CMK (cell line): ENCODE measurements around the gene STAT5B.

Experiments
- DNase-seq: peaks from one replicate; pipeline ENCODE4 v3.0.0-alpha.2; 2010; ENCODE audit warnings: low read depth

The STAT5B gene

DNA sequence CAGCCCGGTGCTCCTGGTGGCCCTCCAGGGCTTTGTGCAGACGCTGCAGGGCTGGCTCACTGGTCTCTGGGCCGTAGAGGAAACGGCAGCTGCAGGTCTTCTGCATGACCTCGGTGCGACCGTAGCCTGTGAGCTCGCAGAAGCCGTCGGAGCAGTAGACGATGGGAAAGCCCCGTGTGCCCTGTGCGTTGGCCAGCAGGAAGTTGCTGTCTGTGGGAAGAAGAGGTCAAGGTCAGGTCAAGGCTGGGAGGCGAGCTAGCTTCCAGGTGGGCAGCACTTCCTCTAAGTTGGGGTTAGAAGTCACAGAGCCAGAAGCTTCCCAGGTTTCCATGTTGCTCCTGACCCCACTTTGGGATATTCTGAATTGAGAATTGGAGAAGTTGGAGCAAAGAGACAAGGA is 97.4 kb downstream of the STAT5B start:
- no peak for DNase-seq

DNA sequence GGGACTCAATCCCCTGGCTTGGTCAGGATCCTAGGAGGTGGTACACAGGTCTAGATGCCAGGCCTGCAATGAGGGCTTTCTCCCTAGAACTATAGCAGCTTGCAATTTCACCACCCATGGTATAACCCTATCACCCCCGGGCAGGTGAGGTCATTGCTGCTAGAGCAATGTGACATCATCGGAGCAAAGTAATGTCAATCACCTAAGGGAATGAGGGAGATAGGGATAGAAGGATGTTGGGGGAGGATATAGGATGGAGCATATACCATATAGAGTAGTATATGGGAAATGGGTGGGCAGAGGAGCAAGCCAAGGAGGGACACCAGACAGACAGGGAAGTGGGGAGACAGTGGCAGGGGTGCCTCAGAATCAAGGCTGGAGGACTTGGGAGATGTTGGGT is 98.5 kb downstream of the STAT5B start:
- DNase-seq = no peak

DNA sequence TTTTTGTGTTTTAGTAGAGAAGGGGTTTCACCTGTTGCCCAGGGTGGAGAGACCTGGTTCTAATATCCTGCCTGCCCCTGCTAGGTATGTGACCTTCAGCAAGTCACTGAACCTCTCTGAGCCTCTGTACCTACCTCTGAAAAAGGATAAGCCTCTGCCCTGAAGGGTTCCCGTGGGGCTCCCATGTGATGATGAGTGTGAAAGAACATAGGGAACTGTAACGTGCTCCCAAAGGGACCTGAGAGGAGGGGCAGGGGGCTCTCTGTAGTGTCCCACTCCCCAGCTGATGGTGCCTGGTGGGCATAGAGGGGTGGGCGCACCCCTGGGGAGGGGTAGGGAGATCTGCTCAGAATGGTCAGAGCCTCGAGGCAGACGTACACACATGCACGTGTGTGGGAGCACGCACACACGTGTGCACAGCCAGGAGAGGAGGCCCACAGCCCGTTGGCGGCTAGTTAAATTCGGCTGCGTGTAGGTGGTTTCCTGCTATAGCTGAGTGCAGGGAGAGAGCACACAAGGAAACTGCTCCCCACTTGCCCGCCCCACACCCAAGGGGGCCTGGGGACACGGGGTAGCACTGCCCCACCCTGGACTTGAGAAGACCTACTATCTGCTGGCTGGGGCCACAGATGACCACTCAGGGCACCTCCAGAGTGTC is 101.9 kb downstream of the STAT5B start:
- DNase-seq = no peak

DNA sequence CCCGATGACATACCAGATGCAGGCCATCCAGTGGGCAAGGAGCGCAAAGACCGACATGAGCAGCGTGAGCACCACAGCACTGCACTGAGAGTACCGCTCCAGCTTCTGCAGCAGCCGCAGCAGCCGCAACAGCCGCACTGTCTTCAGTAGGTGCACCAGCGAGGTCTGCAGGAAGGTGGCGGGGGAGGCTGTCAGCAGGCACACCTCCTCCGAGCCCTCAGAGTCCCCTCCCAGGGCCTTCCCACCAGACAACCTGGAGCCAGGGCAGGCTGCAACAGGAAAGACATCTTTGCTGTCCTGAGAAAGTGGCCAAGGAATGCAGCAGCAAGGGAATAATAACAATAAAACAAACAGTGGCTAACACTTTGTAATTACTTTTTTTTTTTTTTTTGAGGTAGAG is 104.4 kb downstream of the STAT5B start:
- no peak for DNase-seq

DNA sequence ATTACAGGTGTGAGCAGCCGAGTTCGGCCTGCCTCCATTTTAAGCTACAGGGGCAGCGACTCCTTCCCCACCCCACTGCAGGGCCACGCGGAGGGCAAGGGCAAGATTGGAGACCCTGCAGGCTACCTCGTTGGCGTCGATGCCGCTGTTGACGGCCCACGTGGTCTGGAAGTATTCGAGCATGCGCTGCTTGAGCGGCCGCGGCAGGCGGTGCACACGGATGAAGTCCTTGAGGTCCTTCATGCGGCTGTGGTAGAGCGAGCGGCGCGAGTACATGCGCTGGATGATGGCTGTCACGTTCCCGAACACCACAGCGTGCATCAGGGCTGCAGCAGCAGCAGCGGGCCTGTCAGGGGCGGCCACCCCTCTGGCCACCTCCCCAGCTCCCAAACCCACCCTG is 106.8 kb downstream of the STAT5B start:
- no peak for DNase-seq

DNA sequence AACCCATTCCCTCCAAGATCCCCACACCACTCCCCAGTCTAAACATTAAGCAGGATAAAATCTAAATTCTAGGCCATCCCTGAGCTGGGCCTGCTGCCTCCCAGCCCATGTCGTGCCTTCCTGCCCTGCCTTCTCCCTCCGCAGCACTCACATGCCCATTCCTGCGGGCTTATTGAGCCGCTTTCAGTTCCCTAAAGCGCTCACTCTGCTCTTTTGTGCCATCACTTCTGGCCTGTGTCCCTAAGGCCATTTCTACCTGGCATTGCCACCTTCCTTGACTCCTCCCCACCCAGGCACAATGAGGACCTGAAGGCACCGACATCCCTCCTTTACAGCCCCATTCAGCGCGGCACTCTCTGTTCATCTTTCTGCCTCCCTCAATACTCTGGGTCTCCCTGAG is 108.4 kb downstream of the STAT5B start:
- DNase-seq = no peak

DNA sequence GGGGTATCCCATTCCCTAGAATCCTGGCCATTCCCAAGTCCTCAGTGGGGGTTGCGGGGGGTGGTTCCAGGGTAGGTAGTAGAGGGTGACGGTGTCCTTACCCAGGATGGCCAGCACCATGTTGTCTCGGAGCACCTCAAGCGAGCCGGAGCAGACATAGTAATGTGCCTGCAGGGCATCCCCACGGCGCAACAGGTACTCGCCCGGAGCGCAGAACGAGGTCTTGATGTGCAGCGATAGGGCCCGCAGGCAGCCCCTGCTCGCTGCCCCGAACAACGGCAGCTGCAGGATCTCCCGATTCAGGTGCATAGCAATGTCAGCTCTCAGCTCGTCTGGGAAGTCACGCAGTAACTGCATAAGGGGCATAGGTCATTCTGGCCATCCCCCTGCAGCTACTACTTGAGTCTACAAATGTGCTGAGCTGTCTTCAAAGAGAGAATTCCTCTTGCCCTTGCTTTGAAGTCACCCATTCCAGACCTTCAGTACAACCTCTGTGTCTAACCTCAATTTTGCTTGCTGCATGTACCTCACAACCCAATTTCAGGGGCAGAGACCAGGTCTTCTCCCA is 109.9 kb downstream of the STAT5B start:
- no peak for DNase-seq

DNA sequence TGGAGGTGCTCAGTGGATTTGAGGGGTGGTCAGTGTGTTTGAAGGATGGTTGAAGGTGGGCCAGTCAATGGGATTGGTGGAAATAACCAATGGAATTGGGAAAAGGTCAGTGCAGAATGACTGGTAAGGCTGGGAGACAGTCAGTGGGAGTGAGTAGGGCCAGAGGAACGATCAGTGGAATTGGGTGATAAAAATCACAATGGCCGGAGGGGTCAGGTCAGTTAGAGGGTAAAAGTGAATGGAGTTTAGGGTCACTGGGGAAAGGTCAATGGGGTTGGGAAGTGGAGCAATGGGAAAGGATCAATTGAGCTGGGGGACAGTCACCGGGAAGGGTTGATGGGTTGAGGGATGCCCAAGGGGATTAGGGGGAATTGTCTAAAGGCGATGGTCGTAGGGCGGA is 110.4 kb downstream of the STAT5B start:
- no peak for DNase-seq

DNA sequence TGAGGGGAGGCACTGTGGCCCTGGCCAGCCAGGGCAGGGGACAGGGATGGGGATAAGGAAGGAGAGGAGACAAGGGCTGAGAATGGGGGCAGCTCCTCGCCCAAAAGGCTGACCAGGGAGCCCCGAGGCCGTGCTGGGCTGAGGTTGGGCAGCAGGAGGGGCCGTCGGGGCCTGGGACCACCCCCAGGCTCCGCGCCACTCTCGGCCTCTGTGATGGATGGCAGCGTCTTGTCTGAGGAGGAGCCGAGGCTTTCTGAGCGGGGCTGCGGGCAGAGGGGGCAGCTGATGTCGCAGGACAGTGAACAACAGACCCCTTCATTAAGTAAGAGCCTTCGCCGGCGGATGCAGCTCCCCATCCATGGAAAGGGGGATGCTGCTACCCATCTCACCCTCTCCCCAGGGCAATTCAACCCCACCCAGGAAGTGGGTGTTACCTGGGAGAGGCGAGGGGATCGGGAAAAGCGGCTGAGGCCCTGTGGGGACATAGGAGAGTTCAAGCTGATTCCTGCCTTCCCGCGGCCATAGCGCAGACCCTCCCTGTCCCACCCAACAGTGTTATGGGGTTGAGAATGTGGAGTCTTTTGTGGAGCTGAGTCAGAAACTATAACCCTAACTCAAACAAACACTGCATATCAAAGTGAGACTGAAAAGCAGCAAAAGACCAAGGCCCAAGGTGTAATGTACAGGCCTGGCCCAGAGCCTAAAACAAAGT is 112.3 kb downstream of the STAT5B start:
- DNase-seq = no peak

DNA sequence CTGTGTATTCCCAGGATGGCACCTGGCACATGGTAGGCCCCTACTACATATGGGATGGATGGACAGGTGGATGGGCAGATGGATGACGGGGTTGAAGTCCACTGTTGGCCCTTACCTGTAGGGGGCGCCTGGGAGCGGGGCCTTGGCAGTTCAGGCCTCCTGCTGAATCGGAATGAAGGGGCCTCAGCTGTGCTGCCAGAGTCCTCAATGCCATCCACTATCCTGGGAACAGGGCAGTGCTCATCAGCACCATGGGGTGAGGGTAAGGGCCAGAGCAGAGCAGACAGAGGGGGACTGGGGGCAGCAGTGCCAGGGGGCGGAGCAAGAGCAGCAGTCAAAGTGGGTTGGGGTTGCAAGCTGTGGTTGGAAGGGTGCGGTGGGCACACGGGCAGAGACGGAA is 113.1 kb downstream of the STAT5B start:
- DNase-seq = no peak

DNA sequence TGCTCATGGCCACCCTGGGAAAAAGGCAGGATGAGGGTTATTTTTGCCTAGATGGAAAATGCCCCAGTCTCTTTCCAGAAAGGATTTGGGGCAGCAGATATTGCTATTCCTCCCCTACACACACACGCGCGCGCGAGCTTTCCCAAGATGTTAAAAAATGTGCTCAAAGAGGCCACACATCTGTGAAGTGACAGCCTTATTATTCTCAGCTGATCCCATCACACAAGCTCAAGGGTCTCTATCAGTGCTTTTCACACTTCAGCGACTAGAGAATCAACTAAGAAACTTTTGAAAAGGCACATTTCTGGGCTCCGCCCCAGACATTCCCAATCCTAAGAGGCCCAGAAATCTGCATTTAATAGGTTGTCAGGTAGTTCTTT is 115.7 kb downstream of the STAT5B start:
- DNase-seq = no peak

DNA sequence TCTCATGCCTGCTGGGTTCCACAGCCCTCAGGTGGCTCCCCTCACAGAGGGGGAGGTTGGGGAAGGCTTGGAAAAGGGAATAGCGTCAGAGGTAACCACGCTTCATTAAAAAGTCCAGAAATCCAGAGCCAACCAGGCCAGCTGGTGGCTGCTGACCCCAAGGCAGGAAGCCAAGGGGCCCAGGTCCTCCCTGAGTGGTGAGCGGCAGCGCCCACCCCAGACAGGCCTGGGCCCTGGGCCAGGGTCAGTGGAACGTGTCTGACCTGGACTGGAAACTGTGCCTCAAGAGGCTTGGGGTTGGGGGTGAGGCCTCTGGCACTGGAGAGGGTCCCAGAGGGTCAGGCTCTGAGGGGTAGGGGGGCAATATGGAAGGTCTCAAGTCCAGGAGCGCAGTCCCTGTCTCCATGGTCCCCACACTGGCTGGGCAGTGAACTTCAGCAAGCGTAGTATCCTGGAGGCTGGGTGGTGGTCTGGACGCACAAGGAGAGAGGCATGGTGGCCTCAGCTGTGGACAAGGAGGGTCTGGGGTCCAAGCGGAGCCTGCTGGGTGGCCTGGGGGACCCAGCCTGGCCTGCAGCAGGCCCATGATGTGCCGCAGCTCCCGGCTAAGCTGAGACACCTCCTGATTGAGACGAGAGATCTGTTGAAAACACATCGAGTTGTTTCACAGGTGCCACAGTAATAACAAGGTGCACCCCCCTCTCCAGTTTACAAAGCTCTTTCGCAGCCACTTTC is 116.2 kb downstream of the STAT5B start:
- DNase-seq = no peak

DNA sequence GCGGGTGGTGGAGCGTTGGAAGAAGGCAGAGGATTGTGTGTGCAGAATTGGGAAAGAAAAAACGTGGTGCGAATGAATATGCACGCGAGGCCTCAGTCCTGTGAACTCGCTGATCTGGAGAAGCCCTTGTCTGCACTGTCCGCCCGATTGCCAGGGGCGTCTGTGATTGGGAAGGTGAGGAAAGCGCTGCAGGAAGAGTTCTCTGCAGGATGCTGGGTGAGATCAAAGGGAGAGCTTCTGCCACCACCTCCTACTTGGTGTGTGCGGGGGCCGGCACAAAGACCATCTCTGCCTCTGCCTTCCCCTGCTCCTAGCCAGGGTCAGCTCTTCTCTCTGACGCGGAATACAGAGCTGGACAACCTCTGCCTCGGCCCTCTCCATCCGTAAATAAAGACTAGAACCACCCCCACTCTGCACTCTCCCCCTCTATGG is 120.6 kb downstream of the STAT5B start:
- no peak for DNase-seq

DNA sequence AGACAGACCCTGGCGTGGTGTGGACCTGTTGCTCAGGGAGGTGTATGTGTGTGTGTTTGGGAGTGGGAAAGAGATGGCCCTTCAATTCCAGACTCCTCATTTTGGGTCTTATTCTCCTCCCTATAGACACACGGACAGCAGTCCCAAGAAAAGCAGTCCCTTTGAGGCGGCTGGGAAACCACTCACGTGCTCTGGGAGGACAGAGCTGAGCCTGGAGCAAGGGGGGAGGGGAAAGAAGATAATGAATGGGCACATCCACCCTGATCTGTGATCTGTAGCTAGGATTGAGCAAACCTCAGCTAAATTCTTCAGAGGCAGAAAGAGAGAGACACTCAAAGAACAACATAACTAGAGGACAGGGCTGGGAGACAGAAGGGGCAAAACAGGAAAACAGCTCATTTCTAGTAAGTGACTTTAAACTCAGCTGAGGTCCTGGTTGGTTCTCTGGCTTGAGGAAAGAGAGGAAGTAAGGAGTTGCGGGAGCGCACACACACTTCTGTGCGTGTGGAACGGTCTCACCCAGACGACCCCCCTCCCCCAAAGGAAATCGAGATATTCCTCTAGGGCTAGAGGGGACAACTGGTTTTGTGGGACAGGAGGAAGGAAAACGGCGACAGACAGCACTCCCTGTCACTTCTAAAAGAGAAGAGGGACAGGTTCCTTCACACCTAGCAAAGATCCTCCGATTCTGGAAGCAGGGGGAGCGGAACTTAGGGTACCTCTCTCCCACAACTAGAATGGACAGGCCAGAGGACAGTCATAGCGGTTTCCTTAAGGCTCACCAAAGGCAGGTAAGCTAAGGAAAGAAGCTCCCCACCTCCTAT is 122.1 kb downstream of the STAT5B start:
- DNase-seq = no peak
